SHP77 (cell line): Measurements from ENCODE around the gene STK39.

Source experiments
- DNase-seq, 2 experiments: peaks; one replicate each; lab custom pipeline; 2025; lab: John Stamatoyannopoulos, UW

STK39 gene

GRCh38 chr2:168243061-168243460 is 4.3 kb downstream of the STK39 start:
- no peak for DNase-seq

DNA sequence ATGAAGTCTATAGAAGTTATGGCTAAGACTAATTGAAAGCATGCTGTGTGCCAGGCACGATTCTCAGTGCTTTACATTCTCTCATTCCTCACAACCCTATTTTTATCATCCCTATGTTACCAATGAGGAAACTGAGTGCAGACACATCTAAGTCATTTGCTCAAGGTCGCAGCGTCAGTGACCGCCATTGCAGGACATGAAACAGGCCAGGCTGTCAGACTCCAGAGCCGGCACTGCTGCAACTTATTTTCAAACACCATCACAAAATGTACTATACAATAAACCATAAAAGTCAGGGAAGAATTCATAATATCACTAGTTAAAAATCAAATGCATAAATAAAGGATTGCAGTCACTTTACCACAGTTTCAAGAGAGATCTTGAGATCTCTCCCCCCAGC is 5.6 kb downstream of the STK39 start:
- DNase-seq: no peak

DNA sequence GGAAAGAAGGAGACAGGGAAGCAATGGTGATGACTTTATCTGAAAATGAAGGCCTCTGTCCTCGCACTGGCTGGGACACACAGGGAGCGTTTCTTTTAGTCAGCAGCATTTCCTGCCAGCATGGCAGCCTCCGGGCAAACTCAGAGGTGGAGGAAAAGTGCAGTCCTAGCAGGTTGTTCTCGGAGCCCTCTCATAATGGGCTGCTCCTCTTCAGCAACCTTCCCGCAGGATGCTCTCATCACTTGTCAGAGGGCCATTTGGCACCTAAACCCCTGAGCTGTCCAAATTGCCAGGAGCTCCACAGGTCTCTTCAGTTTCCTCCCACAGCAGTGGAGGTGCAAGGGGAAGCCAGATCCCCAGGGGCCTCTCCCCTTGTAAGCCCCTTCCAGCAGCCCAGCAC is 6.2 kb downstream of the STK39 start:
- DNase-seq: no peak

- DNase-seq: no peak
Observed at GRCh38 chr2:168239281-168239680, 8.1 kb downstream of the STK39 start.

DNA sequence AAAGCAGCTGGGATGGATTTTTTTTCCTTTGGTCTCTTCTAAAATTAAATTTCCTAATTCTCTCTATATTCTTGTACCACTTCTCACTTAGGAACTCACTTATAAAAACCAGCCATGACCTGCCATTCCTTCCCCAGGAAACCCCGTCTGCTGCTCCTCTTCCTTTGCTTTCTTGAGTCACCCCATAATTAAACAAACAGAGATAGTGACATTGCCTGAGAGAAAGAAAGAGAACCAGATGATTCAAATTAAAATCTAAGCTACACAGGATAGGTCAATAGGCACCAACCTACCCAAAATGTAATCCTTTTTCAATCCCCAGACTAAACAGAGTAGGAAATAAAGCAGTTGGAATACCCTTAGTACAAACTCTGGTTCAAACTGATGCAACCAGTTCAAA is 9.7 kb downstream of the STK39 start:
- DNase-seq: no peak

DNA sequence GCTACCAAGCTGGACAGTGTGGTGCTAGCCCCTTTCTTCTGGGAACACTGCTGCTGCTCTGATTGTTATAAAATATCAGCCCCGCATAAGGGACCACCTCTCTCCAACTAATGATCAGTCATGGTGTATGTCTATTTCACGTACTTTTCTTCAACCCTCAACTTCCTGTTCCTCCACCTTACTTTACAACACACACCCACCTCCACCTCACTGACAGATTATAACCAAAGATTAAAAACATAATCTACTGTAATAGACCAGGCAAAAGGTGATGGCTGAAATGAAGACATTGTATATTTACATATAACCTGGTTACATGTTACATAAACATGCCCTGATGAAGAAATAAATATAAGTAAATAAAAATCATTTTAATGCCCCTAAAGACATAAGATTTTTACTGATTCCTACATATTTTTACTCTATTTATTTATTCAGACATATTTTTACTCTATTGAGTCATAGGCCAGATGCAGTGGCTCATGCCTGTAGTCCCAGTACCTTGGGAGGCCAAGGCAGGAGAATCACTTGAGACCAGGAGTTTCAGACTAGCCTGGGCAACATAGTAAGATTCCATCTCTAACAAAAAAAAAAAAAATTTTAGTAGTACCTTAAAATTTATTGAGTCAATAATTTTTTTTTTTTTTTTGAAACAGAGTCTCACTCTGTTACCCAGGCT is 12.8 kb downstream of the STK39 start:
- no peak for DNase-seq

- DNase-seq: no peak
Observed at GRCh38 chr2:168233726-168234406, 13.5 kb downstream of the STK39 start.

DNA sequence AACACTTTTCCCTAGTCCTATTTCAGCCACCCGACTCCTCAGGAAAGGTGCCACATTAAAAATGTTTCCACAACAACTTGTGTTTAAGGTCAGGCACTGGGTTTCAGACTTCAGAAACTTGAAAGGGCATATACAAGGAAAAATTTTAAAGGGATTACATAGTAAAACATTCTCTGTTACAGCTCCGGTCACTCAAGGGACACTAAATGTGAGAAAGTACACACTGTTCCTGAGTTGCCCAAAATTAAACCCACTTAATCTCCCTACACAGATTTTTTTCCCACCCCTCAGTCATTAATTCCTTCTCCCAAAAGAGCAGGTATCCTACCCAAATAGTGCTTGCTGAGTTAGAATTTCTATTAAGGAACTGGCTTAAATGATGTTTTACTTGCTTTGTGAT is 14.2 kb downstream of the STK39 start:
- DNase-seq: no peak

- peak in 1 of 2 experiments; percentile 2 for DNase-seq
Observed at GRCh38 chr2:168231609-168232241, 15.7 kb downstream of the STK39 start.

GRCh38 chr2:168230389-168230788 is 17.0 kb downstream of the STK39 start:
- no peak for DNase-seq

DNA sequence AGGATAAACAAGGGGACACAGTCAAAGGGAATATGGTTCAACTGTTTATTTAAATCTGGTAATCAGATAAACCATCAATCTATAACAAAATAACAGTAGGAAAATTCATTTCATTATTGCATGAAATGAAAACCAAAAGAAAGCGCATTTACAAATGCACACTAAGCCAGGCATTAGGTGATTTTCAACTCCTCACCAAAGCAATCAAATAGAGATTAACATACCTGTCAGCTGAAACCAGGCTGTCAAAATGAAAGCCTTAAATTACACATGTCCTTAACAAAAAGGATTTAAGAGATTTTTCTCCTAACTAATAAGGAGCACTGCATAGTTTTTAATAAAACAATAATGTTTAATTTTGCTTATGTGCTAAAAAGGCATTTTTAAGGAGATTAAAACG is 23.0 kb downstream of the STK39 start:
- DNase-seq: no peak

GRCh38 chr2:168222088-168222487 is 25.3 kb downstream of the STK39 start:
- DNase-seq: no peak

DNA sequence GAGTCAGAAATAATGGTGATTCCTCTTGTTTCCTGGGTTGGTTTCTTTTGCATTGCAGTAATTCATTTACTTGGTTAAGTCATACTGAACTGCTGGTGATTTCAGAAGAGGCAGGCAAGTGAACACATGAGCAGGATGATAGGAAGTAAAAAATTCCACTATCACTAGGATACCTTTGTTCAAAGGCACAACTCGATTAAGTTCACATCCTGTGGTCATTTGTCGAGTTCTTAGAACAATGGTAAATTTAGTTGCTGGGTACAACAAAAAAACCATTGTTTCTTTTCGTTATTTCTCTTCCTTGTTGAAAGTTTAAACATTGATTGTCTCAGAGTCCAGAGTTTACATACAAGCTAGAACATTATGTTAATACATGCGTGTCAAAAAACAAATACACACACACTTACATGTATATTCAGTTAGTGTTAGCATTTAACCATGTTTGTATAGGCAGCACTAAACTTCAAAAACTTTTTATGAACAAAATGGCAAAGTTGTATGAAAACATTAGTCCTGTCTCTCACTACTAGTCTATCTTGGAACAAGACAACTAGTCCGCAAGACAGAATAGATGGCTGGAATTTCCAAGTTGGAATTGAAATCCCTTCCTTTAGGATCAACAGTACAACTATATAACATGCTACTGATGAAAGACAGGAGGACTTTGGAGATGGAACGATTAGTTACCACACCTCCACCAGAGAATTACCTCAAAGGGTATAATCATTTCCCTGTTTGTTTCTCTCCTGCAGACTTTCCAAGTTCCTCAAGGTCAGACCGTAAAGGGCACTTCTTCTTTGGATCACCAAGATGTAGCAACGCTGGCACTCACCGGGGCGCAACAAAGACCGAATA is 26.2 kb downstream of the STK39 start:
- no peak for DNase-seq

- no peak for DNase-seq
Observed at GRCh38 chr2:168217920-168218319, 29.5 kb downstream of the STK39 start.

GRCh38 chr2:168216351-168217005 is 30.9 kb downstream of the STK39 start:
- no peak for DNase-seq

DNA sequence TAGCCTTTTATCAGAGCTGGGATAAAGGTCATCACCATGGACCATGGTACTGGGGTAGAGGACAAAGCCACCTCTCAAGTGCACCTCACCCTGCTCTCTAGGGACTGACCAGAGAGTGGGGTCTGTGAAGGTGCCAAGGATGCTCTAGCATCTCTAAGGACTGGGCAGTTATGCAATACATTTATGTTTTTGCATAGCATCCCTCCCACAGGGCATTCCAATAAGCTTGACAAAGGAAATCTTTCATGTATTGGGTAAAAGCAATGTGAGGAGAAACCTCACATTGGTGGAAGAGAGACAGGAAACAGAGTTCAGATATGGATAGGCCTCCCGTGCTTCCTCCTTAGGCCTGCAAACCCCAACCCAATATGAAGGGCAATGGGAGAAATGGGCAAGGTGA is 31.6 kb downstream of the STK39 start:
- DNase-seq: no peak

GRCh38 chr2:168212866-168213265 is 34.5 kb downstream of the STK39 start:
- DNase-seq: no peak

GRCh38 chr2:168212167-168212566 is 35.2 kb downstream of the STK39 start:
- DNase-seq: no peak

- no peak for DNase-seq
Observed at GRCh38 chr2:168211664-168212163, 35.7 kb downstream of the STK39 start.

- DNase-seq: peak in 1 of 2 experiments; percentile 13
Observed at GRCh38 chr2:168210895-168211570, 36.4 kb downstream of the STK39 start.
